ENCODE results near the gene TRIM62.

DNA sequence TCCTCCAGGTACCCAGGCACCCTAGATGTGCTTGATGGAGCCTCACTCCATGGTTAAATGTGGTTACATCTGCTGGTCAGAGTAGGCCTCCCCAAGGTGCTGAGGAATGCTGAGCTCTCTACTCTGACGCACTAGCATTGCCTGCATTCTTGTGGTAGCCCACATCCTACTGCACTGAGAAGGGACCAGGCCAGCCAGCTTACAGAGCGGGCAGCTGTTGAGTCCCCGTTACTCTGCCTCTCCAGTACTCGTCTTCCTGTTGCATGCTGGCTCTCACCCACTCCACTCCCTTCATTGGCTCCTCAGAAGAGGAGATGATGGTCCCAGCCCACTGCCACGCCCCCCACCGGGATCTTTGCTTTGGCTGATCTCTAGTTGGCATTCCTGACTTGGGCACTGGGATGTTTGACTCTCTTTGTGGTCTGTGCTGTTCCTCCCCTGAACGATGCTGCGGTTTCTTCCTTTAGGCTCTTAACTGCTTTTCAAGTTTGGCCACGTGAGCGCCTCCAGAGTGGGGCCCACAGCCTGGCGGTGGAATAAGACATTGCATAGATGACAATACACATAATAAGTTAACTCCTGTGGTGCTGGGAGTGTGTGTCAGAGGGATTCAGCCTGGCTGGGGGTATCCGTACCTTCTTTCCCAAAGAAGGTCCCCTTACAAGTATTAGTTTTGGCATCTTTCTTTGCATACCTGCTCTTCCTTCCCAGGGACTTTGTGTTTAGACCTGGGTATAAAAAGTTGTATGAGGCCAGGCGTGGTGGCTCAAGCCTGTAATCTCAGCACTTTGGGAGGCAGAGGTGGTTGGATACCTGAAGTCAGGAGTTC, 82.3 kb downstream of the TRIM62 start:
- TF ChIP-seq, protein P1, sequence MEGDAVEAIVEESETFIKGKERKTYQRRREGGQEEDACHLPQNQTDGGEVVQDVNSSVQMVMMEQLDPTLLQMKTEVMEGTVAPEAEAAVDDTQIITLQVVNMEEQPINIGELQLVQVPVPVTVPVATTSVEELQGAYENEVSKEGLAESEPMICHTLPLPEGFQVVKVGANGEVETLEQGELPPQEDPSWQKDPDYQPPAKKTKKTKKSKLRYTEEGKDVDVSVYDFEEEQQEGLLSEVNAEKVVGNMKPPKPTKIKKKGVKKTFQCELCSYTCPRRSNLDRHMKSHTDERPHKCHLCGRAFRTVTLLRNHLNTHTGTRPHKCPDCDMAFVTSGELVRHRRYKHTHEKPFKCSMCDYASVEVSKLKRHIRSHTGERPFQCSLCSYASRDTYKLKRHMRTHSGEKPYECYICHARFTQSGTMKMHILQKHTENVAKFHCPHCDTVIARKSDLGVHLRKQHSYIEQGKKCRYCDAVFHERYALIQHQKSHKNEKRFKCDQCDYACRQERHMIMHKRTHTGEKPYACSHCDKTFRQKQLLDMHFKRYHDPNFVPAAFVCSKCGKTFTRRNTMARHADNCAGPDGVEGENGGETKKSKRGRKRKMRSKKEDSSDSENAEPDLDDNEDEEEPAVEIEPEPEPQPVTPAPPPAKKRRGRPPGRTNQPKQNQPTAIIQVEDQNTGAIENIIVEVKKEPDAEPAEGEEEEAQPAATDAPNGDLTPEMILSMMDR (IDR thresholded peaks at IDR 0.05), result no peak
- no peak for TF ChIP-seq EZH2 (IDR thresholded peaks at IDR 0.05)
